BE2C (cell line): ENCODE data around the gene PPCS. TPM values are rescaled to one million over a fixed set of nuclear protein-coding genes. Genes with fewer than 3 reads are reported as not detected.

ENCODE experiments used
- DNase-seq: peaks from one replicate; pipeline ENCODE4 v3.0.0-alpha.2; 2020
- H3K27me3 ChIP-seq: fragments of 250-450 bp; sonication (Bioruptor Pico); 2 replicates; pipeline ENCODE4 v1.5.1; 2020; ENCODE audit warnings: mild to moderate bottlenecking
- H3K36me3 ChIP-seq: fragments of 250-450 bp; sonication (Bioruptor Pico); 2 replicates; pipeline ENCODE4 v1.5.1; 2020; ENCODE audit warnings: mild to moderate bottlenecking
- H3K4me1 ChIP-seq: fragments of 250-450 bp; sonication (Bioruptor Pico); 2 replicates; pipeline ENCODE4 v1.5.1; 2020
- H3K4me3 ChIP-seq: 2 replicates; pipeline ENCODE4 v1.5.1; 2011; ENCODE audit warnings: low read depth, low read length
- H3K9me3 ChIP-seq: fragments of 250-450 bp; sonication (Bioruptor Pico); 2 replicates; pipeline ENCODE4 v1.5.1; 2020
- polyA plus RNA-seq: library from polyadenylated mRNA; unstranded; fragments of >200 nt; gene quantifications from one replicate; pipeline ENCODE4 v1.2.1, GENCODE V29; 2012; ENCODE audit warnings: low read depth, missing spikeins; ENCODE audit not compliant: insufficient read length, insufficient read depth
- TF ChIP-seq, protein P1 (sequence below): IDR thresholded peaks from 2 replicates; pipeline ENCODE4 v1.5.1; 2012; ENCODE audit warnings: mild to moderate bottlenecking, low read depth, low read length

PPCS gene
- 34.8 TPM for polyA plus RNA-seq

DNA sequence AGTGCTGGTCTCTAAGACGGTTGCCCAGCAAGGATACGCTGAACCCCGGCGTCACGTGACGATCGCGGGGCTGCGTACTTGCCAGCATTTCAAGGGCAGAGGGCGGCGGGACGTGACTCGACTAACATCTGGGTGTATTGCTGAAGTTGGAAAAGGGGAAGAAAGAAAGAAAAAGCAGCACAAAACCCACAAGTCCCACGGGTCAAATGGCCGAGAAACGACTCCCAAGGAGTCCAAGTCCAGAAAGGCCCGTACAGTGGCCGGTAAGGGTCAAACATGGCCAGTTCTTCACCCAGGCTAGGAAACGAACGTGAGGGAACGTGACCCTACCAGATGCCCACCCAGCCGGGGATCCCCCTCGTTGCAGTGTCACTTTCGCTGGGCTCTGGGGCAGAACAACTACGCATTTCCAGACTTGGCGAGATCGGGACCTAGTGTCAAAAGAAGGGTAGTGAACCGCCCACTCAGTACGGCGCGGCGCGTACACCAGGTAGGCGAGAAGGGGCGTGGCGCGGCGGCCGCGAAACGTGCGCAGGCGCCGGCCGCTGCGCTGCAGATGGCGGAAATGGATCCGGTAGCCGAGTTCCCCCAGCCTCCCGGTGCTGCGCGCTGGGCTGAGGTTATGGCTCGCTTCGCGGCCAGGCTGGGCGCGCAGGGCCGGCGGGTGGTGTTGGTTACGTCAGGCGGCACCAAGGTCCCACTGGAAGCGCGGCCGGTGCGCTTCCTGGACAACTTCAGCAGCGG lies at the start of gene PPCS, which contains the start of gene ZMYND12:
TSS of gene PPCS (plus strand) at position 534 of the 744 bp plus-strand sequence. CDS start at position 557, 23 bp downstream.
TSS of gene ZMYND12 (minus strand) at position 13 of the 744 bp plus-strand sequence. CDS start 25 bp downstream, outside the sequence.
- Histone ChIP-seq H3K4me3 (peak within 1 kb of the TSS; percentile 78), H3K9me3 (no peaks in the 10 kb centered on the region), H3K4me1 (no peaks in the 10 kb centered on the region), H3K36me3 (no peaks in the 10 kb centered on the region), H3K27me3 (no peaks in the 10 kb centered on the region)
- TF ChIP-seq, protein P1, sequence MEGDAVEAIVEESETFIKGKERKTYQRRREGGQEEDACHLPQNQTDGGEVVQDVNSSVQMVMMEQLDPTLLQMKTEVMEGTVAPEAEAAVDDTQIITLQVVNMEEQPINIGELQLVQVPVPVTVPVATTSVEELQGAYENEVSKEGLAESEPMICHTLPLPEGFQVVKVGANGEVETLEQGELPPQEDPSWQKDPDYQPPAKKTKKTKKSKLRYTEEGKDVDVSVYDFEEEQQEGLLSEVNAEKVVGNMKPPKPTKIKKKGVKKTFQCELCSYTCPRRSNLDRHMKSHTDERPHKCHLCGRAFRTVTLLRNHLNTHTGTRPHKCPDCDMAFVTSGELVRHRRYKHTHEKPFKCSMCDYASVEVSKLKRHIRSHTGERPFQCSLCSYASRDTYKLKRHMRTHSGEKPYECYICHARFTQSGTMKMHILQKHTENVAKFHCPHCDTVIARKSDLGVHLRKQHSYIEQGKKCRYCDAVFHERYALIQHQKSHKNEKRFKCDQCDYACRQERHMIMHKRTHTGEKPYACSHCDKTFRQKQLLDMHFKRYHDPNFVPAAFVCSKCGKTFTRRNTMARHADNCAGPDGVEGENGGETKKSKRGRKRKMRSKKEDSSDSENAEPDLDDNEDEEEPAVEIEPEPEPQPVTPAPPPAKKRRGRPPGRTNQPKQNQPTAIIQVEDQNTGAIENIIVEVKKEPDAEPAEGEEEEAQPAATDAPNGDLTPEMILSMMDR = no peak
- peak; percentile 67 for DNase-seq

DNA sequence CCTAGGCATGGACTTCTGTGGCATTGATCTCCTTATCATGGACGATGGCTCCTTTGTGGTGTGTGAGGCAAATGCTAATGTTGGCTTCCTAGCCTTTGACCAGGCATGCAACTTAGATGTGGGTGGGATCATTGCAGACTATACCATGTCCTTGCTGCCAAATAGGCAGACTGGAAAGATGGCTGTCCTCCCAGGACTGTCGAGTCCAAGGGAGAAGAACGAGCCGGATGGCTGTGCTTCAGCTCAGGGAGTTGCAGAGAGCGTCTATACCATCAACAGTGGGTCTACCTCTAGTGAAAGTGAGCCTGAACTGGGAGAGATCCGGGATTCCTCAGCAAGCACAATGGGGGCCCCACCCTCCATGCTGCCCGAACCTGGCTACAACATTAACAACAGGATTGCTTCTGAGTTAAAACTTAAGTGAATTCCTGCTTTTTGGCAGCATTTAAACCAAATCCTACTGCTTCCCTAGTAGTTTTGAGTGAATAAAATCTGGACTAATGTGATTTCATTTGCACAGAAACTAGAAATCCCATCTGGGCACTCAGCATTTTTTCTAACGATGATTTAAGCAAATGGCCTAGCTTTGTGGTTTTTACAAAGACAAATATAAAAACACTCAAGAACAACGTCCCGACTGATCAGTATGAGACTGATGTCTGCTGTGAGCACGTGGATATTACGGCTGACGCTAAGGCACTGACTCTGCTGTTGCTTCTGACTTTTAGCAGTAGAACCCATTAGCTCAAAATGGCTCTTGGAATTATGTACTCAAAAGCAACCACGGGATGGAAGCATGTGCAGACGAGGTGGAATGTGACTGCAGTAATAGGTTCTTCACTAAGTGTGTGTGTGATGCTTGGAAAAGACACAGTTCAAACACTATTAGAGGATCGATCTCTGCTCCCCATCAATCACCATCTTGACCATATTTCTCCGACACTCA lies 41.5 kb upstream of the PPCS start:
- Histone ChIP-seq H3K9me3 (no peaks in the 10 kb centered on the region), H3K36me3 (no peaks in the 10 kb centered on the region), H3K27me3 (no peaks in the 10 kb centered on the region), H3K4me1 (no peaks in the 10 kb centered on the region), H3K4me3 (no peak overlapping the region)
- TF ChIP-seq, protein P1 = no peak
- no peak for DNase-seq

GRCh38 chr1:42417166-42417565 lies 39.2 kb upstream of the PPCS start:
- TF ChIP-seq, protein P1 = no peak
- H3K4me3 ChIP-seq = no peak overlapping the region
- no peaks in the 10 kb centered on the region for H3K36me3 ChIP-seq
- H3K27me3 ChIP-seq = no peaks in the 10 kb centered on the region
- DNase-seq = no peak
- H3K9me3 ChIP-seq = no peaks in the 10 kb centered on the region
- H3K4me1 ChIP-seq = no peaks in the 10 kb centered on the region; the same call in 1 of the 2 replicates

DNA sequence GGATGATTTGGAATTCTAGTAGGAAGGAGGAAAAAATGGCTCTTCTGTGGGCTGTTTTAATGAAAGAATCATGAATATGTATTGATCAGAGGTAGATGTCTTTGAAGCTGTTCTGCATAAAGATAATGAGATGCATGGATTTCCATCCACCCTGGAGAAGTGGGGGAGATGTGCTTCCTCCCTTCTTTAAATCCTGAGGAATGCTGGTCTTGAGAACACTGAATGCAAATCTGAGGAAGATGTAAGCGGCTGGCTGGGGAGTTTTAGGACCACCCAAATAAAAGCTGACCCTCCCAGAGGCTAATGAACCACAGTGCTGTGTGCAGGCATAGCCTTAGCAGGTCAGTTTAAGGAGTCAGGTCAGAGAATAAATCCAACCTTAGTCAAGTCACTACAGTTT lies 37.8 kb upstream of the PPCS start:
- TF ChIP-seq, protein P1 = no peak
- Histone ChIP-seq H3K4me3 (no peak overlapping the region), H3K9me3 (no peaks in the 10 kb centered on the region), H3K27me3 (no peaks in the 10 kb centered on the region), H3K4me1 (no peaks in the 10 kb centered on the region; the same call in 1 of the 2 replicates), H3K36me3 (no peaks in the 10 kb centered on the region)
- DNase-seq = no peak

DNA sequence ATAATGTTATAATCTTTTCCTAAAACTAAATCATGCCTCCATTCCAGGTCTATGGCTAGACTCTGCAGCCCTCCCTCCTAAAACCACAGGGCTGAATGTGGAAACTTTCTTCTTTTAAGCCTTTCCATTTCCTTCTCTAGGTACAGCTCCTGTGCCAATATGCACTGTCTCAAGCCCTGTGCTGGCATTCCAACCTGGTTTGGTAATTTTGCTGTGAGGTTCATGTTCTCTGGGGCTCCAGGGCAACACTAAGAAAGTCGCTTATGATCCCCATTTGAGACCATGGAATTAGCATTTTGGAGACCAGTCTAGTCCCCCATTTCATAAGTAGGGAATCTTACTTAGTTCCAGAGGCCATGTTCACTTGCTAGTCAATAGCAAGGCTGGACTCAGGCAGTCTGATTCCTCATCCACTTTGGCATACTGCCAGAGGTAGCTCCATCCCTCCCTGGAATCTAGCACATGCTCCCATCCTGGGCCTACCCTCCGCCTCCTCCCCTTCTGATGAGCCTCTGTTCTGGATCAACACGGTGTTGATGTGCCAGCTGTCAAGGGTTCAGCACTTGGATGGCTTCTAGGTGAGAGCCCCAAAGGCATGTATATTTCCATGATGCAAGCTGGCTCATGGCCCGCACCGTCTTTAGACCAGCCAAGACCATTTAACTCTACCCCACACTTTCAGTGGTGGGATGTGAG lies 37.1 kb upstream of the PPCS start:
- peak; percentile 23 for DNase-seq
- Histone ChIP-seq H3K4me3 (no peak overlapping the region), H3K4me1 (no peaks in the 10 kb centered on the region; the same call in 1 of the 2 replicates), H3K9me3 (no peaks in the 10 kb centered on the region), H3K36me3 (no peaks in the 10 kb centered on the region), H3K27me3 (no peaks in the 10 kb centered on the region)
- TF ChIP-seq, protein P1 = no peak
